Measurements from ENCODE around the gene ABCA4.

Gene ABCA4

GRCh38 chr1:94120570-94120901 is 412 bp downstream of the ABCA4 start:
- H2AFZ ChIP-seq: no peak overlapping the region
- no peak overlapping the region for H3K9ac ChIP-seq
- H3K79me2 ChIP-seq: no peaks in the 10 kb centered on the region
- no peaks in the 10 kb centered on the region for H3K36me3 ChIP-seq (ENCODE audit: control insufficient read depth, insufficient read depth, low read length)
- H3K4me2 ChIP-seq (ENCODE audit: low read length): no peak overlapping the region
- H3K9me3 ChIP-seq (ENCODE audit: control insufficient read depth, low read length): no peaks in the 10 kb centered on the region
- peaks cover 2% of the 10 kb centered on the region for H3K4me1 ChIP-seq
- no peak overlapping the region for H3K4me3 ChIP-seq (ENCODE audit: low read depth, low read length)
- H3K27ac ChIP-seq: no peak overlapping the region
- no peaks in the 10 kb centered on the region for H3K27me3 ChIP-seq (ENCODE audit: control insufficient read depth, insufficient read depth, low read length)
- no peak for TF ChIP-seq CTCF (IDR thresholded peaks at IDR 0.05)

DNA sequence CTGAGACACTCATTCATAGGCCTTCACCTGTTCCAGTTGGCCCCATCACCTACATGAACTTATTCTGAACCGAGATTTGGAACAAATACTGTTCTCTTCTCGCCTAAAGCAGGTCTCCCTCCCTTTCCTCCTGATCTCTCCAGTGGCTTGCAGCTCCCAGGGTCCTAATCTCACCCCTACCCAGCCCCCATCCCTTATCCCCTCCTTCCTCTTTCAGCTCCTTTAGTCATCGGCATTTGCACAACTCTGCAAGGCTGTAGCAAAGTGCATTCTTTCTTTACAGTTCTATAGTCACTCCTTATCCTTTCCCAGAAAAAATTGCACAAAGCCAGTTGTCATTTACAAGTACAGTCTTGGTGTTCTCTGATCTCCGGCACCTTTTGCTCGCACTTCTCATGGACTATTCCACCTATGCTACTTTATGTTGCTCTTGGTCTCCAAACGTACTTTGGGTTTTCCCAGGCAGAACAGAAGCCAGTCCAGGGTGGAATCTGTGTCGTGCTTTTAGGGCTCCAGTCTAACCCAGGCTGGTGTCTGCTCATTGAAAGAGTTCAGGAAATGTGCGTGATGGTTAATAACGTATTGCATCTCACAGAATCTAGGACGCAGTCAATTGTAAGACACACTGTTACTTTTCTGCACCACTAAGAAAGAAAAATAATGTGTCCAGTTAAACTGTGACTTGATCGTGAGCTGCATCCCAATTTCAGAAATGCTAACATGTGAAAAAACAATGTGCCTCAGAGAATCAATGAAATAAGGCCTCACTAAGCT is 965 bp downstream of the ABCA4 start:
- H3K4me1 ChIP-seq: peaks cover 2% of the 10 kb centered on the region
- H2AFZ ChIP-seq: no peak overlapping the region
- H3K27ac ChIP-seq: no peak overlapping the region
- H3K9me3 ChIP-seq (ENCODE audit: control insufficient read depth, low read length): no peaks in the 10 kb centered on the region
- H3K4me3 ChIP-seq (ENCODE audit: low read depth, low read length): no peak overlapping the region
- no peaks in the 10 kb centered on the region for H3K36me3 ChIP-seq (ENCODE audit: control insufficient read depth, insufficient read depth, low read length)
- H3K9ac ChIP-seq: no peak overlapping the region
- H3K4me2 ChIP-seq (ENCODE audit: low read length): no peak overlapping the region
- no peaks in the 10 kb centered on the region for H3K79me2 ChIP-seq
- TF ChIP-seq CTCF (IDR thresholded peaks at IDR 0.05): no peak
- H3K27me3 ChIP-seq (ENCODE audit: control insufficient read depth, insufficient read depth, low read length): no peaks in the 10 kb centered on the region

- Histone ChIP-seq H2AFZ (no peak overlapping the region), H3K9me3 (ENCODE audit: control insufficient read depth, low read length) (no peaks in the 10 kb centered on the region), H3K9ac (no peak overlapping the region), H3K36me3 (ENCODE audit: control insufficient read depth, insufficient read depth, low read length) (no peaks in the 10 kb centered on the region), H3K27me3 (ENCODE audit: control insufficient read depth, insufficient read depth, low read length) (no peaks in the 10 kb centered on the region), H3K4me3 (ENCODE audit: low read depth, low read length) (no peak overlapping the region), H3K27ac (no peak overlapping the region), H3K79me2 (no peaks in the 10 kb centered on the region), H3K4me1 (peaks cover 2% of the 10 kb centered on the region), H3K4me2 (ENCODE audit: low read length) (no peak overlapping the region)
- no peak for TF ChIP-seq CTCF (IDR thresholded peaks at IDR 0.05)
Measured at GRCh38 chr1:94119306-94119705, 1.6 kb downstream of the ABCA4 start.

GRCh38 chr1:94118471-94118870 is 2.5 kb downstream of the ABCA4 start:
- no peak overlapping the region for H3K27ac ChIP-seq

More at GRCh38 chr1:94118471-94118870, 2.5 kb downstream of the ABCA4 start:
- Histone ChIP-seq H3K79me2 (no peaks in the 10 kb centered on the region), H3K4me2 (ENCODE audit: low read length) (no peak overlapping the region), H3K9ac (no peak overlapping the region), H3K36me3 (ENCODE audit: control insufficient read depth, insufficient read depth, low read length) (no peaks in the 10 kb centered on the region), H3K9me3 (ENCODE audit: control insufficient read depth, low read length) (no peaks in the 10 kb centered on the region), H3K4me3 (ENCODE audit: low read depth, low read length) (no peak overlapping the region), H3K4me1 (peaks cover 2% of the 10 kb centered on the region), H3K27me3 (ENCODE audit: control insufficient read depth, insufficient read depth, low read length) (no peaks in the 10 kb centered on the region), H2AFZ (no peak overlapping the region)
- no peak for TF ChIP-seq CTCF (IDR thresholded peaks at IDR 0.05)
